ENCODE results near the gene ECT2L. TPM values are rescaled to one million over a fixed set of nuclear protein-coding genes. Genes with fewer than 3 reads are reported as not detected.

The ECT2L gene
- total and polyA plus RNA-seq, 2 of the 13 experiments (the other 11 are each of a cell fraction or from before 2014, with no cell fraction given), result 0.12 TPM; not detected in 1

DNA sequence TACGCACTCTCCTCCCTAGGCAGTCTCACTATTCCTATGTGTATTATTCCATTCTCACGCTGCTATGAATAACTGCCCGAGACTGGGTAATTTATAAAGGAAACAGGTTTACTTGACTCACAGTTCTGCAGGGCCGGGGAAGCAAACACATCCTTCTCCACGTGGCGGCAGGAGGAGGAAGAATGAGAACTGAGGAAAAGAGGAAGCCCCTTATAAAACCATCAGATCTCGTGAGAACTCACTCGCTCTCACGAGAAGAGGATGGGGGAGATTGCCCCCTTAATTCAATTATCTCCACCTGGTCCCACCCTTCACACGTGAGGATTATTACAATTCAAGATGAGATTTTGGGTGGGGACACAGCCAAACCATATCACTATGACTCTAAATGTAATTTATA is 61.9 kb downstream of the ECT2L start:
- intact Hi-C loops (cut with micrococcal nuclease; ENCODE audit: unreplicated experiment) (no loop called here), in situ Hi-C loops (cut with HindIII; ENCODE audit: extremely low pct_ligation_motif_present, low pct_unique_long_range_greater_than_20kb) (no loop called here)
- Histone ChIP-seq H3K36me3 (replicated peaks in 1 of 2; ENCODE audit: control insufficient read depth in 1 of 2, insufficient read depth in 2 of 2, low read length in 2 of 2) (no peaks in the 10 kb centered on the region), H3K4me1 (ENCODE audit: insufficient read depth, low read length) (no peaks in the 10 kb centered on the region), H3K27ac (ENCODE audit: extremely low read length, insufficient read depth, low read length) (no peak overlapping the region), H3K79me2 (ENCODE audit: insufficient read depth, low read length) (no peaks in the 10 kb centered on the region), H2AFZ (ENCODE audit: low read length) (no peak overlapping the region), H3K9me3 (ENCODE audit: low read length) (no peaks in the 10 kb centered on the region), H3K4me3 (replicated peaks in 1 of 3; ENCODE audit: insufficient read depth in 1 of 3, low read depth in 2 of 3, low read length in 3 of 3) (no peak overlapping the region), H4K20me1 (ENCODE audit: insufficient read depth, low read length) (no peaks in the 10 kb centered on the region), H3K4me2 (ENCODE audit: low read depth, low read length) (no peak overlapping the region), H3K27me3 (ENCODE audit: control insufficient read depth in 1 of 2, insufficient read depth in 2 of 2, low read length in 2 of 2) (peaks cover 0 to 13% of the 10 kb centered on the region in 2 experiments; a peak in 1 of 5 replicates), H3K9ac (ENCODE audit: insufficient read depth, low read depth, low read length) (no peak overlapping the region)
- WGBS (ENCODE audit: low lambda C conversion rate), result 32% methylated on average over 10 of the region's 10 CpGs
- CTCF ChIA-PET (ENCODE audit: low intra/inter-chr PET ratio, low total read pairs), result no interaction called here
- POLR2A ChIA-PET, result no interaction called here
- DNase-seq (ENCODE audit: low spot score) (no peak), ATAC-seq (no peak), FAIRE-seq (no peak)
- no TSS peak for BruUV-seq (replicated peaks)
- TF ChIP-seq, protein P1, sequence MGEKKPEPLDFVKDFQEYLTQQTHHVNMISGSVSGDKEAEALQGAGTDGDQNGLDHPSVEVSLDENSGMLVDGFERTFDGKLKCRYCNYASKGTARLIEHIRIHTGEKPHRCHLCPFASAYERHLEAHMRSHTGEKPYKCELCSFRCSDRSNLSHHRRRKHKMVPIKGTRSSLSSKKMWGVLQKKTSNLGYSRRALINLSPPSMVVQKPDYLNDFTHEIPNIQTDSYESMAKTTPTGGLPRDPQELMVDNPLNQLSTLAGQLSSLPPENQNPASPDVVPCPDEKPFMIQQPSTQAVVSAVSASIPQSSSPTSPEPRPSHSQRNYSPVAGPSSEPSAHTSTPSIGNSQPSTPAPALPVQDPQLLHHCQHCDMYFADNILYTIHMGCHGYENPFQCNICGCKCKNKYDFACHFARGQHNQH (CRISPR knock-in tag; IDR thresholded peaks at IDR 0.05), result no peak
- TF ChIP-seq KDM5A (IDR thresholded peaks at IDR 0.05; ENCODE audit: borderline replicate concordance, low read length) (no peak), CREM (IDR thresholded peaks at IDR 0.05) (no peak), CREM (CRISPR knock-in tag; IDR thresholded peaks at IDR 0.05) (no peak)

- Histone ChIP-seq H3K27ac (ENCODE audit: extremely low read length, insufficient read depth, low read length) (no peak overlapping the region), H3K27me3 (ENCODE audit: control insufficient read depth in 1 of 2, insufficient read depth in 2 of 2, low read length in 2 of 2) (peaks cover 1 to 3% of the 10 kb centered on the region in 2 experiments; a peak in 2 of 5 replicates), H3K4me2 (ENCODE audit: low read depth, low read length) (no peak overlapping the region), H3K4me1 (ENCODE audit: insufficient read depth, low read length) (no peaks in the 10 kb centered on the region), H3K79me2 (ENCODE audit: insufficient read depth, low read length) (no peaks in the 10 kb centered on the region), H3K9me3 (ENCODE audit: low read length) (no peaks in the 10 kb centered on the region), H3K4me3 (replicated peaks in 1 of 3; ENCODE audit: insufficient read depth in 1 of 3, low read depth in 2 of 3, low read length in 3 of 3) (no peak overlapping the region), H3K36me3 (replicated peaks in 1 of 2; ENCODE audit: control insufficient read depth in 1 of 2, insufficient read depth in 2 of 2, low read length in 2 of 2) (no peaks in the 10 kb centered on the region), H2AFZ (ENCODE audit: low read length) (no peak overlapping the region), H3K9ac (ENCODE audit: insufficient read depth, low read depth, low read length) (no peak overlapping the region), H4K20me1 (ENCODE audit: insufficient read depth, low read length) (no peaks in the 10 kb centered on the region)
- 27% methylated on average over 8 of the region's 8 CpGs for WGBS (ENCODE audit: low lambda C conversion rate)
- no TSS peak for BruUV-seq (replicated peaks)
- TF ChIP-seq ZNF280B (CRISPR knock-in tag; IDR thresholded peaks at IDR 0.05; ENCODE audit: borderline replicate concordance), result no peak
- no peak for TF ChIP-seq SALL2 (CRISPR knock-in tag; IDR thresholded peaks at IDR 0.05)
- no peak for TF ChIP-seq HCFC1 (IDR thresholded peaks at IDR 0.05; ENCODE audit: low read depth, low read length)
- no peak for TF ChIP-seq CEBPG (CRISPR knock-in tag; IDR thresholded peaks at IDR 0.05)
- TF ChIP-seq STAT6 (CRISPR knock-in tag; IDR thresholded peaks at IDR 0.05; ENCODE audit: borderline replicate concordance), result no peak
- no peak for TF ChIP-seq NFE2L1 (CRISPR knock-in tag; IDR thresholded peaks at IDR 0.05; ENCODE audit: borderline replicate concordance)
- no peak for TF ChIP-seq MZF1 (CRISPR knock-in tag; IDR thresholded peaks at IDR 0.05; ENCODE audit: borderline replicate concordance)
- TF ChIP-seq ZNF776 (CRISPR knock-in tag; IDR thresholded peaks at IDR 0.05), result no peak
- no peak for TF ChIP-seq MTF2 (CRISPR knock-in tag; IDR thresholded peaks at IDR 0.05; ENCODE audit: borderline replicate concordance)
- no peak for TF ChIP-seq TCF7L2 (IDR thresholded peaks at IDR 0.05; ENCODE audit: low read depth, low read length)
- ChIA-PET CTCF (ENCODE audit: low intra/inter-chr PET ratio, low total read pairs) (no interaction called here), POLR2A (no interaction called here)
- FAIRE-seq (no peak), DNase-seq (ENCODE audit: low spot score) (no peak), ATAC-seq (no peak)
- in situ Hi-C loops (cut with HindIII; ENCODE audit: extremely low pct_ligation_motif_present, low pct_unique_long_range_greater_than_20kb) (no loop called here), intact Hi-C loops (cut with micrococcal nuclease; ENCODE audit: unreplicated experiment) (no loop called here)
Measured at GRCh38 chr6:138862456-138862855, 66.6 kb downstream of the ECT2L start.
